GM21723 (cell line): ENCODE results near the gene HIF3A.
"Not testable (repeated sequence)": the region's sequence is repeated elsewhere in the genome, so short reads cannot be mapped to it uniquely, and the experiment has no call there.

Source experiments
- ATAC-seq: cut with Tn5 transposase; IDR thresholded peaks from one replicate; pipeline ENCODE4 v1.9.1; 2021; ENCODE audit warnings: mild to moderate bottlenecking, moderate library complexity; ENCODE audit not compliant: unreplicated experiment

The HIF3A gene

GRCh38 chr19:46356149-46357055 is 59.6 kb downstream of the HIF3A start:
- no peak for ATAC-seq

DNA sequence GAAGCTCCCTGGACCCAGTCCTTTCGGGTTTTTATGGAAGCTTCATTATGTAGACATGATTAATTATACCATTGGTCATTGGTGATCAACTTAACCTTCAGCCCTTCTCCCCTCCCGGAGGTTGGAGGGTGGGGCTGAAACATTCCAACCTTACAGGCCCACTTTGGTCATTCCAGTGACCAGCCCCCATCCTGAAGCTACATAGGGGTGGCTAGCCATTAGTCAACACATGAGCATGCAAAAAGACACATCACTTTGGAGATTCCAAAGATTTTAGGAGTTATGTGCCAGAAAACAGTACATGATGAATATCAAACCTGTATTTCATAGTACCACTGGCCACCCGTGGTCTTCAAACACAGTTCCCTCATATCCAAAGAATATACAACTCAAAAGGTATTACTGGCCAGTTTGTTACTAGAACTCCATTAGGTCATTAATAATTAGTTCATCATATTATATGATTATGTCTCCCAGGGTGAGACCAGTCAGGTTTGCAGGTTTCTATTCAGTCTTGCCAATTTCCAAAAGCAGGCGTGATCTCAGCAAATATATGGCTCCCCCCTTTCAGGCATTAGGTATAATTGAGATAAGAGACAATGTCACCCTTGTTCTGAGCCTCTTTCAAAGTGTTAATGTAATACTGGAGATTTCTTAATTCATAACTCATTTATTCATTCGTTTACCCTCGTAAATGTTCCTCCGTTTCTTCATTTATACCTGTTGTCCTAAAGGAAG is 61.2 kb downstream of the HIF3A start:
- no peak for ATAC-seq

GRCh38 chr19:46361915-46362314 is 65.1 kb downstream of the HIF3A start:
- no peak for ATAC-seq

DNA sequence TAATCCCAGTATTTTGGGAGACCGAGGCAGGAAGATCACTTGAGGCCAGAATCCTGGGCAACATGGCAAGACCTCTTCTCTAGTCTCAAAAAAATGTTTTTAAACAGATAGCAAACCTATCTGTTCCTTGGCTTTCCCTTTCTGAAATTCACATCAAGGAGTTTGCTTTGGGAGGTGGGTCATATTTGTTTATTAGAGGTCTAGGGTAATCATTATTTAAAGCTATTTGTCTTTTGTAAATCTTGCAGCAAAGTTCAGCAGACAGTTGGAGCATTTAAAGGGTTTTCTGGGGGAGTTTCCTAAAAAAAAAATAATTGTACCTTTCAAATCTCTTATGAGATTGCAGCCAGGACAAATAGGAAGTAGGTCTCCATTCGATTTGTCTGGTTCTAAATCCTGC is 67.5 kb downstream of the HIF3A start:
- no peak for ATAC-seq

GRCh38 chr19:46365561-46365960 is 68.7 kb downstream of the HIF3A start:
- no peak for ATAC-seq

DNA sequence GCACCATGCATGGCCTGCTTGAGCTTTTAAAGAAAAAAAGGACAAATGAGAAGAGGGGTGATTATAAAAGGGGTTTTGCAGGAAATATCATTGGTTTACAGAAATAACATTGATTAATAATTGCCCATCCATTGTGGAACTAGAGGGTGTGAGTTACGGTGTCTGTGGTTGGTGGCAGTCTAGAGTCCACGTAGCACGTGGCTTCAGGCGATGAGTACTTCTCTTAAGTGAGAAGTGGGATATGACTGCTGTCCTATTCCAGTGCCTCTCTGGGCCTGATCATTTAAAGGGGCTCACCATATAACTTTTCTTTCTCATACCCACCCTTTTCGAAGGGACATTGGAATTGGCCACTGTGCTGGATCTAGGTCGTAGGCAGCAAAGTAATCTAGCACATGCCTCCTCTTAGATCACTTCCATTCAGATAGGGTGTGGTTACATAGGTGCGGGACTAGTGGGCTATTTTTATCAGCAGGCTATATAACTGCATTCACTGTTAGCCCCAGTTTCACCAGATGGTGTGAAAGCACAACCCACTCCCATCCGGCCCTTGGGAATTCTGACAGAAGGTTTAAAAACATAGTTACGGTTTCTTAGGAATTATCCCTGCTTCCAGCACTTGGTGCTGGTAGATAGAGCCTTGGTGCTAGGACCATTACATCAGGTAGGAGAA is 69.9 kb downstream of the HIF3A start:
- no peak for ATAC-seq

DNA sequence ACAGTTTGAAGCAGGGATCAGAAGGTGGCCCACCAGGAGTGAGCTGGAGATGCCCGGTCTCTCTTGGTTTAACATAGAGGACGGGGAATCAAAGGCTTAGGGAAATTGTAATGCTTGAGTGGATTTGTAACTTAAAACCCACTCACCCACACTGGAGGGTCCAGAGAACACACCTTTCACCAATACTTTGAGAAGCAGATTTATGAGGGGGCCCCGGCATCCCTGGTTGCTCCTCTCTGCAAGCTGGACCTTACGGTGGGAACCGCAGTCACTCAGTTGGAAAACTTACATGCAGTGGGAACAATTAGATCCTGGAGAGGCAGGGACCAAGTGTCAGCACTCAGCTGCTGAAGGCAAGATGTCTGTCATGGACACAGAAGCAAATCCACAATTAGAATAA is 70.6 kb downstream of the HIF3A start:
- no peak for ATAC-seq

DNA sequence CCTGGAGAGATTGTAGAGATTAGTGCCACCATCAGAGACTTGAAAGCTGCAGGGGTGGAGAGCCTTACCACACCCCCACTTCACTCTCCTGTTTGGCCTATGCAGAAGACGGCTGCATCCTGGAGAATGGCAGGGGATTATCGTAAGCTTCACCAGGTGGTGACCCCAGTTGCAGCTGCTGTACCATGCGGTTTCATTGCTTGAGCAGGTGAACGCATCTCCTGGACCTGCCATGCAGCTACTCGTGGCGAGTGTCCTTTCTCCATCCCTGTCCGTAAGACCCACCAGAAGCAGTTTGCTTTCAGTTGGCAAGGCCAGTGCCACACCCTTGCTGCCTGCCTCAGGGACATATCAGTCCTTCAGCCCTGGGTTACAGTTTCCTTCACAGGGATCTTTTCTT is 71.3 kb downstream of the HIF3A start:
- no peak for ATAC-seq

- ATAC-seq, result no peak
These were observed 73.0 kb downstream of the HIF3A start for GRCh38 chr19:46369817-46370216.

- ATAC-seq, result no peak
These were observed 74.6 kb downstream of the HIF3A start for GRCh38 chr19:46371371-46371901.

DNA sequence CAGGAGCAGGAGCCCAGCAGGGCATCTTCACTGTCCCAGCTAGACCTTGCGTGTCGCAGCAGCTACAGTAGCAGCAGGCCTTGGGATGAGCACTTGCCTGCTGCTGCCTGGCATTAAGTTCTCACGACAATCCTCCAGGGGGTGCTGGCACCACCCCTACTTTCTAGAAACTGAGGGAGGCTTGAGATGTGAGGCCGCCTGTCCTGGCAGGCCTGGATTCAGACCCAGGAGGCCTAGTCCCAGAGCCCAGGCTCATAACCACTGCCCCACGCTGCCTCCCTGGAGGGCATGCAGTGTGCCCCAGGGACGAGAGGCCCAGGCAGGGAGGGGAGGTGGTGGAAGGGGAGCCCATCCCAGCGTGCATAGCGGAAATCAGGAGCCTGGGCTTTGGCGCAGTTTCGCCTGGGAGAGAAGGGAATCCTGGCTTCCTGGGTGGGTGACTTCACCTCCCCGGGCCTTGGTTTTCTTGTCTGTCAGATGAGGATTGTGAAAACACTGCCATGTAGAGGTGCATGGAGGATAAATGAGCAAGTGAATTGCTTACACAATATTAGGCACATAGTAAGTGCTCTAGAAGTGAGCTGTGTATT is 76.2 kb downstream of the HIF3A start:
- no peak for ATAC-seq

- ATAC-seq, result no peak
These were observed 76.9 kb downstream of the HIF3A start for GRCh38 chr19:46373491-46374359.

- ATAC-seq, result no peak
These were observed 78.0 kb downstream of the HIF3A start for GRCh38 chr19:46374536-46375475.

- not testable (repeated sequence) for ATAC-seq
These were observed 78.7 kb downstream of the HIF3A start for GRCh38 chr19:46375476-46376067.

- no peak for ATAC-seq
These were observed 79.7 kb downstream of the HIF3A start for GRCh38 chr19:46376241-46377153.

- no peak for ATAC-seq
These were observed 81.4 kb downstream of the HIF3A start for GRCh38 chr19:46378268-46378667.

GRCh38 chr19:46380690-46381089 is 83.8 kb downstream of the HIF3A start:
- no peak for ATAC-seq
